ENCODE data around the gene EFNB3. TPM values are rescaled to one million over a fixed set of nuclear protein-coding genes. Genes with fewer than 3 reads are reported as not detected.

EFNB3 gene
- total and polyA plus RNA-seq, 2 of the 8 experiments (the other 6 are each of a cell fraction or from before 2014, with no cell fraction given) = 15.0 to 27.3 TPM

GRCh38 chr17:7740481-7741001 lies 35.5 kb downstream of the EFNB3 start:
- H3K27ac ChIP-seq (ENCODE audit: low read depth, low read length) = no peak overlapping the region
- H2BK120ac ChIP-seq (replicated peaks; ENCODE audit: low read depth, low read length) = no peak overlapping the region
- H2BK12ac ChIP-seq (ENCODE audit: low read depth, low read length) = no peak overlapping the region
- no peak overlapping the region for H3K4ac ChIP-seq (replicated peaks; ENCODE audit: insufficient read length, low read depth, low read length)
- no peak overlapping the region for H2AK5ac ChIP-seq (ENCODE audit: low read depth, low read length)
- H3K4me2 ChIP-seq (ENCODE audit: insufficient read depth in 1 of 2, low read depth in 2 of 2, low read length in 2 of 2) = no peak overlapping the region
- H4K91ac ChIP-seq (replicated peaks; ENCODE audit: insufficient read length, low read length) = no peak overlapping the region
- CTCF ChIA-PET (ENCODE audit: partially characterized antibody) = interaction anchor here (1.0 kb wide), 1 partner anchor 302 kb away, joined by 3 read pairs; no protein-coding TSS in a partner anchor
- H3K23me2 ChIP-seq (ENCODE audit: low read depth, low read length) = no peaks in the 10 kb centered on the region; the same call in 1 of the 2 replicates
- no peak overlapping the region for H2BK15ac ChIP-seq (ENCODE audit: low read length)
- DNase-seq (ENCODE audit: low read depth in 1 of 2, low spot score in 2 of 2) (no peak), FAIRE-seq (no peak)
- no peak overlapping the region for H3K23ac ChIP-seq (ENCODE audit: insufficient read length)
- no peaks in the 10 kb centered on the region for H3K79me1 ChIP-seq (ENCODE audit: low read depth, low read length)
- H3K9me3 ChIP-seq (ENCODE audit: insufficient read depth in 2 of 2, low read depth in 1 of 2, low read length in 1 of 2) = no peaks in the 10 kb centered on the region
- no peak overlapping the region for H3K9ac ChIP-seq (replicated peaks in 1 of 4; ENCODE audit: extremely low read depth in 1 of 4, low read depth in 3 of 4, low read length in 3 of 4)
- no peak overlapping the region for H4K5ac ChIP-seq (ENCODE audit: insufficient read length, low read depth, low read length)
- WGBS, 2 experiments (ENCODE audit: extremely low coverage in 1 of 2, insufficient coverage in 1 of 2, insufficient read length in 1 of 2, insufficient replicate concordance in 2 of 2, low coverage in 1 of 2, low lambda C conversion rate in 2 of 2, missing lambda C conversion rate in 1 of 2) = 93% methylated on average over 39 of the region's 42 CpGs; no CpG with 5 or more reads in 1 of the 2 experiments
- H3K18ac ChIP-seq (ENCODE audit: extremely low read depth, low read length) = no peak overlapping the region
- H4K8ac ChIP-seq (ENCODE audit: extremely low read depth, insufficient read depth, low read length) = peak overlapping the region; percentile 77
- H2AFZ ChIP-seq (ENCODE audit: low read length) = no peak overlapping the region
- no peak overlapping the region for H3K14ac ChIP-seq (ENCODE audit: insufficient read length)
- POLR2A ChIA-PET (ENCODE audit: partially characterized antibody) = interaction anchor here (0.5 kb wide), 1 partner anchor 138 kb away, joined by 3 read pairs; no protein-coding TSS in a partner anchor
- no peaks in the 10 kb centered on the region for H4K20me1 ChIP-seq (replicated peaks in 1 of 2; ENCODE audit: control insufficient read depth in 1 of 2, insufficient read depth in 2 of 2, low read length in 2 of 2)
- no peak for TF ChIP-seq ATF3 (IDR thresholded peaks at IDR 0.05; ENCODE audit: insufficient read depth, low read depth, low read length)
- no peak overlapping the region for H2BK20ac ChIP-seq (ENCODE audit: low read length)
- H3K27me3 ChIP-seq (replicated peaks in 1 of 4; ENCODE audit: control insufficient read depth in 3 of 4, extremely low read depth in 1 of 4, insufficient read depth in 3 of 4, low read length in 3 of 4) = peaks cover 0 to 3% (median under 1%) of the 10 kb centered on the region in 4 experiments; a peak in 3 of 7 replicates
- no peak overlapping the region for H3K56ac ChIP-seq (replicated peaks; ENCODE audit: insufficient read length, low read depth, low read length)
- H3K36me3 ChIP-seq (ENCODE audit: control insufficient read depth in 2 of 4, insufficient read depth in 4 of 4, low read length in 3 of 4) = no peaks in the 10 kb centered on the region
- H3K4me3 ChIP-seq (ENCODE audit: extremely low read depth in 1 of 4, insufficient read depth in 2 of 4, low read depth in 3 of 4, low read length in 4 of 4) = no peak overlapping the region
- H3K4me1 ChIP-seq (replicated peaks in 1 of 4; ENCODE audit: control insufficient read depth in 3 of 4, insufficient read depth in 4 of 4, low read length in 3 of 4) = no peaks in the 10 kb centered on the region
- H2BK5ac ChIP-seq (ENCODE audit: low read depth, low read length) = no peak overlapping the region
- H3K79me2 ChIP-seq (ENCODE audit: control insufficient read depth in 1 of 2, insufficient read depth in 2 of 2, low read length in 2 of 2) = no peaks in the 10 kb centered on the region

Measured in H1 (cell line).